CD4-positive, alpha-beta memory T cell (primary cell): ENCODE measurements around the gene ESPN. TPM values are rescaled to one million over a fixed set of nuclear protein-coding genes. Genes with fewer than 3 reads are reported as not detected.
"Not testable (repeated sequence)": the region's sequence is repeated elsewhere in the genome, so short reads cannot be mapped to it uniquely, and the experiment has no call there.

ENCODE experiments used
- CTCF ChIA-PET: fragments of 350-600 bp; sonication (Branson Sonifier 250); formaldehyde crosslinking; loops from one replicate; lab custom pipeline; 2021; ENCODE audit warnings: inconsistent platforms; ENCODE audit not compliant: partially characterized antibody; lab: Charles Lee
- POLR2A ChIA-PET: fragments of 350-600 bp; sonication (Branson Sonifier 250); formaldehyde crosslinking; loops from one replicate; lab custom pipeline; 2021; ENCODE audit not compliant: partially characterized antibody; lab: Charles Lee
- DNase-seq, 5 donors: peaks; one replicate each; pipeline versions ENCODE4 v3.0.0 to v3.0.0-alpha.2; 2020 to 2022; ENCODE audit warnings: mixed read lengths in 1 of 5
- H3K27ac ChIP-seq: one replicate; pipeline ENCODE4 v1.7.0; 2013; ENCODE audit warnings: low read depth, low read length
- H3K27me3 ChIP-seq: 2 replicates; pipeline ENCODE4 v1.7.0; 2013; ENCODE audit warnings: mild to moderate bottlenecking, low read length, moderate library complexity; ENCODE audit not compliant: insufficient read depth
- H3K36me3 ChIP-seq: 2 replicates; pipeline ENCODE4 v1.7.0; 2013; ENCODE audit warnings: mild to moderate bottlenecking, low read length, moderate library complexity; ENCODE audit not compliant: insufficient read depth
- H3K4me1 ChIP-seq: 2 replicates; pipeline ENCODE4 v1.7.0; 2013; ENCODE audit warnings: mild to moderate bottlenecking, low read length, moderate library complexity; ENCODE audit not compliant: insufficient read depth
- H3K4me3 ChIP-seq, 2 donors: one replicate each; pipeline ENCODE4 v1.7.0; 2013; ENCODE audit warnings: low read length in 2 of 2, mild to moderate bottlenecking in 1 of 2
- H3K9me3 ChIP-seq, 2 donors: one replicate each; pipeline ENCODE4 v1.7.0; 2013; ENCODE audit warnings: low read length in 2 of 2, control low read depth in 1 of 2; ENCODE audit not compliant: control insufficient read depth in 1 of 2
- H3K27ac Mint-ChIP-seq, 7 donors: one replicate each; pipeline ENCODE4 v1.8.0; 2020 to 2021; ENCODE audit warnings: mixed read lengths in 7 of 7, mild to moderate bottlenecking in 6 of 7, inconsistent platforms in 3 of 7, moderate library complexity in 3 of 7
- H3K27me3 Mint-ChIP-seq, 2 donors: one replicate each; pipeline ENCODE4 v1.8.0; 2020 to 2021; ENCODE audit warnings: mixed read lengths in 2 of 2
- H3K36me3 Mint-ChIP-seq, 2 donors: one replicate each; pipeline ENCODE4 v1.8.0; 2020 to 2021; ENCODE audit warnings: mixed read lengths in 2 of 2, inconsistent platforms in 1 of 2, mild to moderate bottlenecking in 1 of 2
- H3K4me1 Mint-ChIP-seq, 4 donors: one replicate each; pipeline ENCODE4 v1.8.0; 2020 to 2021; ENCODE audit warnings: mixed read lengths in 4 of 4, mild to moderate bottlenecking in 1 of 4
- H3K4me3 Mint-ChIP-seq, 8 donors: one replicate each; pipeline ENCODE4 v1.8.0; 2020 to 2021; ENCODE audit warnings: mixed read lengths in 8 of 8, mild to moderate bottlenecking in 7 of 8, moderate library complexity in 6 of 8, inconsistent platforms in 3 of 8
- H3K9me3 Mint-ChIP-seq, 8 donors: one replicate each; pipeline ENCODE4 v1.8.0; 2020 to 2021; ENCODE audit warnings: mixed read lengths in 8 of 8, mild to moderate bottlenecking in 5 of 8, inconsistent platforms in 3 of 8, moderate library complexity in 1 of 8
- intact Hi-C: fragments of 100-400 bp; cut with micrococcal nuclease; formaldehyde crosslinking; loops from one replicate; pipeline ENCODE4 v1.15.1; 2023
- polyA plus RNA-seq, 2 donors: library from polyadenylated mRNA; unstranded; fragments of 300-500 nt; fragmentation: Illumina TruSeq; gene quantifications; one replicate each; pipeline ENCODE4 v1.2.3, GENCODE V29; 2021
- total RNA-seq, 2 experiments: library from RNA; stranded (reverse); gene quantifications; one replicate each; pipeline ENCODE4 v1.2.3, GENCODE V29; 2021

The ESPN gene
- total and polyA plus RNA-seq, 4 experiments from 2014 or later: 0.48 to 13.5 (median 6.3) TPM

DNA sequence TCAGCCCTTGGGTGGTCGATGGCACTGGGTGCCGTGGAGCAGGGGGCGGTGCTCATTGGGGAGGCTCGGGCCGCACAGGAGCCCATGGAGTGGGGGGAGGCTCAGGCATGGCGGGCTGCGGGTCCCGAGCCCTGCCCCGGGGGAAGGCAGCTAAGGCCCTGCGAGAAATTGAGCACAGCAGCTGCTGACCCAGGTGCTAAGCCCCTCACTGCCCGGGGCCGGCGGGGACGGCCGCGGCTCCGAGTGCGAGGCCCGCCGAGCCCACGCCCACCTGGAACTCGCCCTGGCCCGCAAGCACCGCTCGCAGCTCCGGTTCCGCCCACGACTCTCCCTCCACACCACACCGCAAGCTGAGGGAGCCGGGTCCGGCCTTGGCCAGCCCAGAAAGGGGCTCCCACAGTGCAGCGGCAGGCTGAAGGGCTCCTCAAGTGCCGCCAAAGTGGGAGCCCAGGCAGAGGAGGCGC, 28.8 kb upstream of the ESPN start:
- peaks cover 25% of the 10 kb centered on the region for H3K4me1 ChIP-seq
- H3K9me3 ChIP-seq, DNase-seq, H3K27ac ChIP-seq, H3K36me3 Mint-ChIP-seq, H3K27me3 Mint-ChIP-seq, intact Hi-C loops, H3K27ac Mint-ChIP-seq, H3K36me3 ChIP-seq, H3K4me3 Mint-ChIP-seq, H3K9me3 Mint-ChIP-seq, H3K4me3 ChIP-seq, H3K27me3 ChIP-seq: not testable (repeated sequence)
- POLR2A ChIA-PET: interaction anchor here (0.6 to 4.9 kb wide), 5 partner anchors 35 to 165 kb away, joined by 3 to 52 read pairs (median 17); no protein-coding TSS in a partner anchor
- peaks cover 12 to 29% (median 18%) of the 10 kb centered on the region in 4 donors for H3K4me1 Mint-ChIP-seq
- CTCF ChIA-PET: interaction anchor here (1.0 to 5.1 kb wide), 8 partner anchors 8 to 149 kb away, joined by 3 to 27 read pairs (median 4); no protein-coding TSS in a partner anchor

GRCh38 chr1:6396998-6397397, 27.6 kb upstream of the ESPN start:
- no peaks in the 10 kb centered on the region for H3K36me3 Mint-ChIP-seq
- intact Hi-C loops: no loop called here
- no peaks in the 10 kb centered on the region for H3K9me3 Mint-ChIP-seq
- H3K27me3 Mint-ChIP-seq: peaks cover 0 to 2% of the 10 kb centered on the region in 2 donors
- Histone ChIP-seq H3K4me1 (peaks cover 21% of the 10 kb centered on the region), H3K4me3 (no peak overlapping the region), H3K9me3 (no peaks in the 10 kb centered on the region), H3K36me3 (no peaks in the 10 kb centered on the region), H3K27ac (no peak overlapping the region), H3K27me3 (no peaks in the 10 kb centered on the region)
- no peak for DNase-seq
- ChIA-PET POLR2A (no interaction called here), CTCF (interaction anchor here (1.0 kb wide), 2 partner anchors 8 to 38 kb away, joined by 3 read pairs; no protein-coding TSS in a partner anchor)
- peak overlapping the region in 2 of 7 donors; percentile 34 to 47 for H3K27ac Mint-ChIP-seq
- peaks cover 12 to 29% (median 18%) of the 10 kb centered on the region in 4 donors for H3K4me1 Mint-ChIP-seq
- H3K4me3 Mint-ChIP-seq: peak overlapping the region in 2 of 8 donors; percentile 32 to 54

DNA sequence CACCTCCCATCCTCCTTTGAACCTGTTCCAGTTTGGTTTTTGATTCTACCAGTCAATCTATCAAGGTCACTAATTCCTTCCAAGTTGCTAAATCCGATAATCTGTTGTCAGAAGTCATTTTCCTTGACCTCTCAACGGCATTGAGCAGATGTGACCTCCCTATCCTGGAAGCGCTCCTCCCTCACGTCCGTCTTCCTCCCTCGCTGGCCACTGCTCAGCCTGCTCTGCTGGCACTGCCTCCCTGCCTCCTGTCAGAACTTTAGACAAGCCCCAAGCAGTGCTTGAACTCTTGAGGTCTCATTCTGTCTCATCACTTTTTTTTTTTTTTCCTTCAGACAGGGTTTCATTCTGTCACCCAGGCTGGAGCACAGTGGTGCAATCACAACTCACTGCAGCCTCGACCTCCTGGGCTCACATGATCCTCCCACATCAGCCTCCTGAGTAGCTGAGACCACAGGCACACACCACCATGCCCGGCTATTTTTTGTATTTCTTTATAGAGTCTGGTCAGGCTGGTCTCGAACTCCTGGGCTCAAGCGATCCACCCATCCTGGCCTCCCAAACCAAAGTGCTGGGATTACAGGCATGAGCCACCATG, 26.6 kb upstream of the ESPN start:
- peaks cover under 1 to 3% of the 10 kb centered on the region in 2 donors for H3K27me3 Mint-ChIP-seq
- H3K27me3 ChIP-seq: no peaks in the 10 kb centered on the region
- POLR2A ChIA-PET: no interaction called here
- no peaks in the 10 kb centered on the region for H3K9me3 Mint-ChIP-seq
- H3K27ac Mint-ChIP-seq: no peak overlapping the region
- H3K36me3 Mint-ChIP-seq: no peaks in the 10 kb centered on the region
- H3K4me3 ChIP-seq: no peak overlapping the region
- no peak for DNase-seq
- intact Hi-C loops: no loop called here
- peak overlapping the region in 1 of 8 donors; percentile 32 for H3K4me3 Mint-ChIP-seq
- peaks cover 10 to 22% (median 14%) of the 10 kb centered on the region in 4 donors for H3K4me1 Mint-ChIP-seq
- H3K36me3 ChIP-seq: no peaks in the 10 kb centered on the region
- peaks cover 14% of the 10 kb centered on the region for H3K4me1 ChIP-seq
- CTCF ChIA-PET: interaction anchor here (1.4 to 11.7 kb wide), 2 partner anchors 37 to 49 kb away, joined by 4 to 173 read pairs; no protein-coding TSS in a partner anchor
- no peak overlapping the region for H3K27ac ChIP-seq
- no peaks in the 10 kb centered on the region for H3K9me3 ChIP-seq

GRCh38 chr1:6399294-6399693, 25.3 kb upstream of the ESPN start:
- DNase-seq: no peak
- Mint-ChIP-seq H3K27ac (peak overlapping the region in 1 of 7 donors; percentile 21), H3K27me3 (peaks cover 2 to 4% of the 10 kb centered on the region in 2 donors), H3K4me1 (peaks cover 4 to 14% (median 7%) of the 10 kb centered on the region in 4 donors), H3K9me3 (no peaks in the 10 kb centered on the region), H3K36me3 (no peaks in the 10 kb centered on the region), H3K4me3 (peak overlapping the region in 1 of 8 donors; percentile 16)
- Histone ChIP-seq H3K27me3 (no peaks in the 10 kb centered on the region), H3K9me3 (no peaks in the 10 kb centered on the region), H3K4me3 (no peak overlapping the region), H3K36me3 (no peaks in the 10 kb centered on the region), H3K4me1 (peaks cover 8% of the 10 kb centered on the region), H3K27ac (no peak overlapping the region)
- POLR2A ChIA-PET: interaction anchor here (1.1 kb wide), 1 partner anchor 51 kb away, joined by 4 read pairs; no protein-coding TSS in a partner anchor
- intact Hi-C loops: no loop called here
- CTCF ChIA-PET: interaction anchor here (1.4 to 11.7 kb wide), 4 partner anchors 22 to 152 kb away, joined by 3 to 173 read pairs (median 5); no protein-coding TSS in a partner anchor

DNA sequence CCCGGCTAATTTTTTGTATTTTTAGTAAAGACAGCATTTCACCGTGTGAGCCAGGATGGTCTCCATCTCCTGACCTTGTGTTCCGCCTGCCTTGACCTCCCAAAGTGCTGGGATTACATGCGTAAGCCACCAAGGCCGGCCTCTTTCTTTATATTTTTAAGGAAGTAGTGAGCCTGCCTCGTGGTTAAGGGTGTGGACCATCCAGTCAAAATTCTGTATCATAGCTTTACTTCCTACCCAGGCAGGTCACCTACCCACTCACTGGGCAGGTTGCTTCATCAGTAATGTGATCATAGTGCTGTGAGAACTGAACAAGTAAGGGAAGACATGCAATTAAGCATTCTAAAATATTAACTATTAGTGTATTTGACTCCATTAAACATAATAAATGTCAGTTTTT, 22.9 kb upstream of the ESPN start:
- DNase-seq: no peak
- POLR2A ChIA-PET: no interaction called here
- intact Hi-C loops: no loop called here
- Histone ChIP-seq H3K9me3 (no peaks in the 10 kb centered on the region), H3K4me1 (no peaks in the 10 kb centered on the region), H3K4me3 (no peak overlapping the region), H3K27ac (no peak overlapping the region), H3K27me3 (no peaks in the 10 kb centered on the region), H3K36me3 (no peaks in the 10 kb centered on the region)
- H3K4me3 Mint-ChIP-seq: no peak overlapping the region
- H3K36me3 Mint-ChIP-seq: no peaks in the 10 kb centered on the region
- no peak overlapping the region for H3K27ac Mint-ChIP-seq
- H3K27me3 Mint-ChIP-seq: peaks cover 2 to 4% of the 10 kb centered on the region in 2 donors
- no peaks in the 10 kb centered on the region for H3K9me3 Mint-ChIP-seq
- peaks cover 0 to 5% (median 4%) of the 10 kb centered on the region in 4 donors for H3K4me1 Mint-ChIP-seq
- CTCF ChIA-PET: interaction anchor here (0.7 to 11.7 kb wide), 7 partner anchors 13 to 155 kb away, joined by 3 to 173 read pairs (median 8); no protein-coding TSS in a partner anchor

- no peaks in the 10 kb centered on the region for H3K36me3 ChIP-seq
- intact Hi-C loops: no loop called here
- no peak overlapping the region for H3K27ac ChIP-seq
- Mint-ChIP-seq H3K4me1 (peaks cover 0 to 3% (median 1%) of the 10 kb centered on the region in 4 donors), H3K27ac (no peak overlapping the region), H3K9me3 (no peaks in the 10 kb centered on the region), H3K27me3 (peaks cover 4 to 12% of the 10 kb centered on the region in 2 donors), H3K4me3 (no peak overlapping the region), H3K36me3 (no peaks in the 10 kb centered on the region)
- no peak for DNase-seq
- no peaks in the 10 kb centered on the region for H3K4me1 ChIP-seq
- CTCF ChIA-PET: interaction anchor here (2.0 to 11.7 kb wide), 3 partner anchors 47 to 161 kb away, joined by 11 to 173 read pairs (median 71); no protein-coding TSS in a partner anchor
- no peaks in the 10 kb centered on the region for H3K27me3 ChIP-seq
- no peaks in the 10 kb centered on the region for H3K9me3 ChIP-seq
- H3K4me3 ChIP-seq: no peak overlapping the region
- POLR2A ChIA-PET: no interaction called here
Observed at GRCh38 chr1:6408023-6408422, 16.6 kb upstream of the ESPN start.

DNA sequence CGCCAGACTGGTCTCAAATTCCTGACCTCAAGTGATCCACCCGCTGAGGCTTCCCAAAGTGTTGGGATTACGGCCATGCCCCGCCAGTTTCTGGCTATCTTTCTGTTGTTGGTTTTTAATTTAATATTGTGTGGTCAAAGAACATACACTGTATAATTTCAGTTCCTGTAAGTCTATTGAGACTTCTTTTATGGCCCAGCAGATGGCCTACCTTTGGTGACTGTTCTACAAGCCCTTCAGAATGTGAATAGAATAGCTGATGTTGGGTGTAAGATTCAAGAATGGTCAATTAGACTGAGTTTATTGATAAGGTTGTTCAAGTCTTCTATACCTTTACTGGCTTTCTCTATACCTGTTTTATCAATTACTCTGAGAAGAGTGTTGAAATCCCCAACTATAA, 15.5 kb upstream of the ESPN start:
- no peaks in the 10 kb centered on the region for H3K36me3 ChIP-seq
- no peak for DNase-seq
- H3K27ac ChIP-seq: no peak overlapping the region
- no peaks in the 10 kb centered on the region for H3K4me1 ChIP-seq
- Mint-ChIP-seq H3K27ac (no peak overlapping the region), H3K27me3 (peaks cover 5 to 15% of the 10 kb centered on the region in 2 donors), H3K4me1 (peaks cover 0 to 4% (median 1%) of the 10 kb centered on the region in 4 donors), H3K36me3 (no peaks in the 10 kb centered on the region), H3K9me3 (no peaks in the 10 kb centered on the region), H3K4me3 (no peak overlapping the region)
- ChIA-PET CTCF (interaction anchor here (0.6 to 11.7 kb wide), 6 partner anchors 30 to 163 kb away, joined by 3 to 173 read pairs (median 8); no protein-coding TSS in a partner anchor), POLR2A (no interaction called here)
- intact Hi-C loops: no loop called here
- H3K9me3 ChIP-seq: no peaks in the 10 kb centered on the region
- H3K4me3 ChIP-seq: no peak overlapping the region
- no peaks in the 10 kb centered on the region for H3K27me3 ChIP-seq
